HCT116 (cell line): ENCODE data around the gene GABPB1. TPM values are rescaled to one million over a fixed set of nuclear protein-coding genes. Genes with fewer than 3 reads are reported as not detected.

Experiments
- ATAC-seq: fragments of 200-7000 bp; cut with Tn5 transposase; 2 replicates; pipeline ENCODE4 v1.9.1; 2020; ENCODE audit warnings: mild to moderate bottlenecking, moderate library complexity
- BruUV-seq: library from RNA; stranded (reverse); fragments of 400-500 nt; replicated peaks from 2 replicates; lab custom pipeline; 2021; lab: Mats Ljungman, UMichigan
- CTCF ChIA-PET: fragments of 300-600 bp; sonication (Branson Sonifier 250); formaldehyde crosslinking; loops from one replicate; lab custom pipeline; 2021; ENCODE audit warnings: antibody characterized with exemption; lab: Charles Lee
- POLR2A ChIA-PET: fragments of 300-600, 350-600 bp; sonication (Branson Sonifier 250); formaldehyde crosslinking; loops from one replicate; lab custom pipeline; 2021; ENCODE audit warnings: antibody characterized with exemption; lab: Charles Lee
- RAD21 ChIA-PET, 2 experiments: fragments of 300-600 bp; sonication (Branson Sonifier 250); formaldehyde crosslinking; loops; one replicate each; lab custom pipeline; 2023; ENCODE audit warnings: low total read pairs in 2 of 2; ENCODE audit not compliant: uncharacterized antibody in 2 of 2, unreplicated experiment in 2 of 2, low non-redundant PET in 1 of 2; lab: Charles Lee
- DNase-seq: peaks from one replicate; pipeline ENCODE4 v3.0.0-alpha.2; 2010; ENCODE audit warnings: low read depth, low spot score
- H2AFZ ChIP-seq: fragments of 200-600 bp; shearing (Covaris generic), sonication (generic); 2 replicates; pipeline ENCODE4 v1.6.1; 2017; ENCODE audit warnings: low read depth, mixed run types, mixed read lengths, antibody characterized with exemption, low read length; ENCODE audit not compliant: poor library complexity, severe bottlenecking
- H3K27ac ChIP-seq: 2 replicates; pipeline ENCODE4 v1.5.1; 2012; ENCODE audit warnings: low read depth, low read length
- H3K27me3 ChIP-seq: fragments of 200-600 bp; sonication (generic); 2 replicates; pipeline ENCODE4 v1.6.1; 2016; ENCODE audit warnings: mixed run types, low read length, mixed read lengths; ENCODE audit not compliant: insufficient read depth
- H3K36me3 ChIP-seq, 2 experiments: fragments of 200-500 bp in 1 of 2; fragments of 200-600 bp in 1 of 2; sonication (Bioruptor generic) in 1 of 2; sonication (generic) in 1 of 2; 2 replicates each; pipeline versions ENCODE4 v1.5.1 to v1.6.1; 2014 to 2016; ENCODE audit warnings: low read length in 2 of 2, inconsistent platforms in 1 of 2, mixed read lengths in 1 of 2, mixed run types in 1 of 2; ENCODE audit not compliant: insufficient read depth in 2 of 2, control insufficient read depth in 1 of 2
- H3K4me1 ChIP-seq, 2 experiments: fragments of 200-600 bp in 1 of 2; sonication (generic) in 1 of 2; 2 replicates each; pipeline versions ENCODE4 v1.5.1 to v1.6.1; 2012 to 2017; ENCODE audit warnings: low read length in 2 of 2, inconsistent platforms in 1 of 2, mild to moderate bottlenecking in 1 of 2, mixed read lengths in 1 of 2, mixed run types in 1 of 2, moderate library complexity in 1 of 2; ENCODE audit not compliant: insufficient read depth in 2 of 2, control insufficient read depth in 1 of 2
- H3K4me2 ChIP-seq: fragments of 200-600 bp; sonication (generic); 2 replicates; pipeline ENCODE4 v1.6.1; 2017; ENCODE audit warnings: mixed run types, low read length, mixed read lengths
- H3K4me3 ChIP-seq, 2 experiments: fragments of 200-600 bp in 1 of 2; sonication (generic) in 1 of 2; replicated peaks in 1 of 2; 2 replicates each; pipeline ENCODE4 v1.5.1; 2011 to 2016; ENCODE audit warnings: low read length in 2 of 2, control low read depth in 1 of 2, low read depth in 1 of 2, mild to moderate bottlenecking in 1 of 2, mixed read lengths in 1 of 2, mixed run types in 1 of 2
- H3K79me2 ChIP-seq: fragments of 200-600 bp; sonication (generic); 2 replicates; pipeline ENCODE4 v1.6.1; 2017; ENCODE audit warnings: mild to moderate bottlenecking, mixed run types, low read length, moderate library complexity, mixed read lengths; ENCODE audit not compliant: insufficient read depth
- H3K9ac ChIP-seq: fragments of 200-600 bp; sonication (generic); 2 replicates; pipeline ENCODE4 v1.6.1; 2016; ENCODE audit warnings: low read length, mixed read lengths
- H3K9me2 ChIP-seq: fragments of 200-600 bp; sonication (generic), shearing (Covaris generic); 2 replicates; pipeline ENCODE4 v1.6.1; 2017; ENCODE audit warnings: mixed run types, mild to moderate bottlenecking, moderate library complexity; ENCODE audit not compliant: insufficient read depth
- H3K9me3 ChIP-seq, 2 experiments: fragments of 200-500 bp in 1 of 2; fragments of 200-600 bp in 1 of 2; sonication (Bioruptor generic) in 1 of 2; sonication (generic) in 1 of 2; 2 replicates each; pipeline ENCODE4 v1.6.1; 2014 to 2017; ENCODE audit warnings: low read length in 2 of 2, mixed read lengths in 2 of 2, inconsistent platforms in 1 of 2, low read depth in 1 of 2, mild to moderate bottlenecking in 1 of 2, mixed run types in 1 of 2, moderate library complexity in 1 of 2; ENCODE audit not compliant: control insufficient read depth in 1 of 2, insufficient read depth in 1 of 2
- H4K20me1 ChIP-seq: fragments of 200-600 bp; sonication (generic), shearing (Covaris generic); 2 replicates; pipeline ENCODE4 v1.6.1; 2017; ENCODE audit warnings: mixed run types, mild to moderate bottlenecking, moderate library complexity; ENCODE audit not compliant: insufficient read depth
- CEBPB ChIP-seq: IDR thresholded peaks from 2 replicates; pipeline ENCODE4 v1.6.1; 2012; ENCODE audit warnings: low read depth
- CTCF ChIP-seq, 3 experiments: fragments of 200-600 bp in 1 of 3; sonication (generic) in 1 of 3; IDR thresholded peaks in 2 of 3; conservative IDR thresholded peaks in 1 of 3; 2 replicates each; pipeline ENCODE4 v1.5.1; 2012 to 2017; ENCODE audit warnings: low read depth in 2 of 3, low read length in 2 of 3, antibody characterized with exemption in 1 of 3, borderline replicate concordance in 1 of 3, control low read depth in 1 of 3, mild to moderate bottlenecking in 1 of 3, mixed read lengths in 1 of 3, mixed run types in 1 of 3, moderate library complexity in 1 of 3; ENCODE audit not compliant: insufficient read depth in 1 of 3
- ELF1 ChIP-seq: IDR thresholded peaks from 2 replicates; pipeline ENCODE4 v1.6.1; 2012; ENCODE audit warnings: low read depth, borderline replicate concordance
- EZH2phosphoT487 ChIP-seq: fragments of 200-600 bp; IDR thresholded peaks from 2 replicates; pipeline ENCODE4 v1.6.1; 2018; ENCODE audit warnings: antibody characterized with exemption, borderline replicate concordance
- FOSL1 ChIP-seq: IDR thresholded peaks from 2 replicates; pipeline ENCODE4 v1.6.1; 2012; ENCODE audit warnings: low read depth
- JUND ChIP-seq: IDR thresholded peaks from 2 replicates; pipeline ENCODE4 v1.6.1; 2012
- POLR2A ChIP-seq: IDR thresholded peaks from 2 replicates; pipeline ENCODE4 v1.7.0; 2011; ENCODE audit warnings: borderline replicate concordance; ENCODE audit not compliant: insufficient read depth, insufficient read length; ENCODE audit errors: extremely low read depth
- SIN3A ChIP-seq: IDR thresholded peaks from 2 replicates; pipeline ENCODE4 v1.6.1; 2012; ENCODE audit warnings: low read depth
- SP1 ChIP-seq: IDR thresholded peaks from 2 replicates; pipeline ENCODE4 v1.6.1; 2012; ENCODE audit warnings: low read depth
- SRF ChIP-seq: IDR thresholded peaks from 2 replicates; pipeline ENCODE4 v1.6.1; 2012; ENCODE audit warnings: low read depth
- TCF7L2 ChIP-seq: IDR thresholded peaks from 2 replicates; pipeline ENCODE4 v1.7.0; 2011; ENCODE audit warnings: borderline replicate concordance, inconsistent platforms; ENCODE audit not compliant: insufficient read depth, insufficient read length; ENCODE audit errors: extremely low read depth
- ZFX ChIP-seq: fragments of 450-650 bp; IDR thresholded peaks from 2 replicates; pipeline ENCODE4 v1.6.1; 2017
- intact Hi-C: fragments of 100-400 bp; cut with micrococcal nuclease; formaldehyde crosslinking; loops from 2 replicates; pipeline ENCODE4 v1.10.0; 2022
- total RNA-seq: library from RNA; stranded (reverse); gene quantifications from one replicate; pipeline ENCODE4 v1.2.1, GENCODE V29; 2021; ENCODE audit not compliant: unreplicated experiment
- TF ChIP-seq, protein P1 (sequence below): IDR thresholded peaks from 2 replicates; pipeline ENCODE4 v1.6.1; 2012; ENCODE audit warnings: low read depth
- TF ChIP-seq, protein P2 (sequence below): IDR thresholded peaks from 2 replicates; pipeline ENCODE4 v1.6.1; 2011; ENCODE audit warnings: mild to moderate bottlenecking, low read length, moderate library complexity; ENCODE audit not compliant: insufficient replicate concordance; ENCODE audit errors: extremely low read depth

GABPB1 gene
- total RNA-seq, 1 experiment from 2014 or later, result 20.1 TPM

DNA sequence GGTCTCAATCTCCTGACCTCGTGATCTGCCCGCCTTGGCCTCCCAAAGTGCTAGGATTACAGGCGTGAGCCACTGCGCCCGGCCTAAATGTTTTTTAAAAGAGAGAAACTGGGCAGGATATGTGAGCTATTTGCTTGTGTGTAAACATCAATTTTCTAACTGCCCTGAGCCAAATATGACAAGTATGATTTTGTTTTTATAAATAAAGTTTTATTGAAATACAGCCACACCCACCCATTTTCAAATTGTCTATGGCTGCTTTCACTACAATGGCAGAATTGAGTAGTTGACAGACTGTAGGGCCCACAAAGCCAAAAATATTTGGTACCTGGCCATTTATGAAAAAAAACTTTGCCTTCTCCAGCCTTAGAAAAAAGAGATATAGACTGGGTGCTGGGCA lies 73.6 kb downstream of the GABPB1 start:
- no peaks in the 10 kb centered on the region for H3K4me1 ChIP-seq
- no peaks in the 10 kb centered on the region for H3K9me2 ChIP-seq
- H3K9ac ChIP-seq, result no peak overlapping the region
- H4K20me1 ChIP-seq, result no peaks in the 10 kb centered on the region
- intact Hi-C loops, result loop anchor here (10.0 kb wide), 1 partner anchor 63 kb away; no protein-coding TSS in a partner anchor
- H3K27me3 ChIP-seq, result no peaks in the 10 kb centered on the region
- DNase-seq (no peak), ATAC-seq (no peak)
- BruUV-seq, result no TSS peak
- H3K79me2 ChIP-seq, result no peaks in the 10 kb centered on the region
- H3K9me3 ChIP-seq, result no peaks in the 10 kb centered on the region
- CTCF ChIA-PET, result no interaction called here
- no peak overlapping the region for H3K27ac ChIP-seq
- RAD21 ChIA-PET, result no interaction called here
- H3K36me3 ChIP-seq, result no peaks in the 10 kb centered on the region
- no peak overlapping the region for H3K4me3 ChIP-seq
- TF ChIP-seq ZFX (no peak), CTCF (IDR thresholded peaks at IDR 0.05 in 2 of 3, conservative IDR thresholded peaks at IDR 0.05 in 1 of 3; ENCODE audit: borderline replicate concordance in 1 of 3, insufficient read depth in 1 of 3, low read depth in 2 of 3, low read length in 2 of 3) (no peak), SIN3A (no peak)
- H2AFZ ChIP-seq, result no peak overlapping the region
- H3K4me2 ChIP-seq, result no peak overlapping the region
- POLR2A ChIA-PET, result no interaction called here

GRCh38 chr15:50280271-50280670 lies 74.7 kb downstream of the GABPB1 start:
- no peak overlapping the region for H3K4me2 ChIP-seq
- no peaks in the 10 kb centered on the region for H3K9me3 ChIP-seq
- H3K9ac ChIP-seq, result no peak overlapping the region
- no peak for ATAC-seq
- ChIA-PET CTCF (interaction anchor here (1.1 kb wide), 1 partner anchor 36 kb away, joined by 3 read pairs; no protein-coding TSS in a partner anchor), POLR2A (no interaction called here), RAD21 (interaction anchor here in 1 of 2 experiments (0.6 kb wide), 1 partner anchor 505 kb away, joined by 3 read pairs; no protein-coding TSS in a partner anchor)
- intact Hi-C loops, result loop anchor here (10.0 kb wide), 1 partner anchor 65 kb away; no protein-coding TSS in a partner anchor
- no peaks in the 10 kb centered on the region for H3K9me2 ChIP-seq
- no peaks in the 10 kb centered on the region for H3K79me2 ChIP-seq
- H3K27me3 ChIP-seq, result no peaks in the 10 kb centered on the region
- H3K4me3 ChIP-seq, result no peak overlapping the region
- no TSS peak for BruUV-seq
- H3K36me3 ChIP-seq, result no peaks in the 10 kb centered on the region
- DNase-seq, result no peak
- H2AFZ ChIP-seq, result no peak overlapping the region
- no peak for TF ChIP-seq EZH2phosphoT487
- TF ChIP-seq JUND, result no peak
- no peak for TF ChIP-seq POLR2A
- no peak for TF ChIP-seq FOSL1
- no peak for TF ChIP-seq ELF1
- TF ChIP-seq, protein P1, sequence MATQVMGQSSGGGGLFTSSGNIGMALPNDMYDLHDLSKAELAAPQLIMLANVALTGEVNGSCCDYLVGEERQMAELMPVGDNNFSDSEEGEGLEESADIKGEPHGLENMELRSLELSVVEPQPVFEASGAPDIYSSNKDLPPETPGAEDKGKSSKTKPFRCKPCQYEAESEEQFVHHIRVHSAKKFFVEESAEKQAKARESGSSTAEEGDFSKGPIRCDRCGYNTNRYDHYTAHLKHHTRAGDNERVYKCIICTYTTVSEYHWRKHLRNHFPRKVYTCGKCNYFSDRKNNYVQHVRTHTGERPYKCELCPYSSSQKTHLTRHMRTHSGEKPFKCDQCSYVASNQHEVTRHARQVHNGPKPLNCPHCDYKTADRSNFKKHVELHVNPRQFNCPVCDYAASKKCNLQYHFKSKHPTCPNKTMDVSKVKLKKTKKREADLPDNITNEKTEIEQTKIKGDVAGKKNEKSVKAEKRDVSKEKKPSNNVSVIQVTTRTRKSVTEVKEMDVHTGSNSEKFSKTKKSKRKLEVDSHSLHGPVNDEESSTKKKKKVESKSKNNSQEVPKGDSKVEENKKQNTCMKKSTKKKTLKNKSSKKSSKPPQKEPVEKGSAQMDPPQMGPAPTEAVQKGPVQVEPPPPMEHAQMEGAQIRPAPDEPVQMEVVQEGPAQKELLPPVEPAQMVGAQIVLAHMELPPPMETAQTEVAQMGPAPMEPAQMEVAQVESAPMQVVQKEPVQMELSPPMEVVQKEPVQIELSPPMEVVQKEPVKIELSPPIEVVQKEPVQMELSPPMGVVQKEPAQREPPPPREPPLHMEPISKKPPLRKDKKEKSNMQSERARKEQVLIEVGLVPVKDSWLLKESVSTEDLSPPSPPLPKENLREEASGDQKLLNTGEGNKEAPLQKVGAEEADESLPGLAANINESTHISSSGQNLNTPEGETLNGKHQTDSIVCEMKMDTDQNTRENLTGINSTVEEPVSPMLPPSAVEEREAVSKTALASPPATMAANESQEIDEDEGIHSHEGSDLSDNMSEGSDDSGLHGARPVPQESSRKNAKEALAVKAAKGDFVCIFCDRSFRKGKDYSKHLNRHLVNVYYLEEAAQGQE, result no peak
- no peak for TF ChIP-seq CEBPB
- TF ChIP-seq TCF7L2, result no peak
- no peak for TF ChIP-seq SP1
- TF ChIP-seq SRF, result no peak
- TF ChIP-seq, protein P2, sequence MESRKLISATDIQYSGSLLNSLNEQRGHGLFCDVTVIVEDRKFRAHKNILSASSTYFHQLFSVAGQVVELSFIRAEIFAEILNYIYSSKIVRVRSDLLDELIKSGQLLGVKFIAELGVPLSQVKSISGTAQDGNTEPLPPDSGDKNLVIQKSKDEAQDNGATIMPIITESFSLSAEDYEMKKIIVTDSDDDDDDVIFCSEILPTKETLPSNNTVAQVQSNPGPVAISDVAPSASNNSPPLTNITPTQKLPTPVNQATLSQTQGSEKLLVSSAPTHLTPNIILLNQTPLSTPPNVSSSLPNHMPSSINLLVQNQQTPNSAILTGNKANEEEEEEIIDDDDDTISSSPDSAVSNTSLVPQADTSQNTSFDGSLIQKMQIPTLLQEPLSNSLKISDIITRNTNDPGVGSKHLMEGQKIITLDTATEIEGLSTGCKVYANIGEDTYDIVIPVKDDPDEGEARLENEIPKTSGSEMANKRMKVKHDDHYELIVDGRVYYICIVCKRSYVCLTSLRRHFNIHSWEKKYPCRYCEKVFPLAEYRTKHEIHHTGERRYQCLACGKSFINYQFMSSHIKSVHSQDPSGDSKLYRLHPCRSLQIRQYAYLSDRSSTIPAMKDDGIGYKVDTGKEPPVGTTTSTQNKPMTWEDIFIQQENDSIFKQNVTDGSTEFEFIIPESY, result no peak
- TF ChIP-seq, all 23 proteins: peak for 0
- Histone ChIP-seq H3K27ac (no peak overlapping the region), H3K4me1 (no peaks in the 10 kb centered on the region), H4K20me1 (no peaks in the 10 kb centered on the region)
